Measurements from ENCODE around the gene LIMA1.
"Not testable (repeated sequence)": the region's sequence is repeated elsewhere in the genome, so short reads cannot be mapped to it uniquely, and the experiment has no call there.

The LIMA1 gene

DNA sequence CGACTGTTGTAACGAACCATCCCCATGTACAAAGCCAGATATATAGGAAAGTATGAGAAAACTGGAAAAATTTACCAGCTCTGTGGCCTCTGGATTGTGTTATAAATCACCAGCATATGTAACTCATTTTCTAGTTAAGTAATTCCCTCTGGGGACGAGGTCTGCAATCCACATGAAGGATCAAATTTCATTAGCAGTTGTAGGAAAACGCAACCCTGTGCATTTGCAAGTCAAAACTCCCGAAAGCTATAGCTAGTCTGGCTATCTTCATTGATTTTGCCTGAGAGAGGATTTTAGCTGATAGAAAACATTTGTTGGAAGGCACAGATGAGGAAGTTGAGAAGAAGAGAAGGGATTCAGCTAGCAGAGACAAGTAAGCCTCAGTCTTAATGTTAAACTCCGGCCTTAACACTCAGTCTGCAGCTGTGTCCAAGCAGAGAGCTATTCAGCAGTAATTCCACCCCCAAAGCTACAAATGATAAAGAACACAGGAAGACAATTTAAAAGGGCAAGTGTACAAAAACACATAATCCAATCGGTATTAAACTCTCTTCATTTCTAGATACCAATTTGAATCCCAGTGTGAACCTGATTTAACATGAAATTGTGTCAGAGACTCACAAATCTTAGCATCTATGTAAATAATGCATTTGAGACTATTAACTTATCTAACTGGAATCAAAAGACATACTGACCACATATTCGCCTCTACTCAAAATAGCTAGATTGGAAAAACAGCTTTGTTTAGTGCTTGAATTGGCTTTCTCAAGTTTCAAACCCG, 61.9 kb downstream of the LIMA1 start:
- no peak for DNase-seq (ENCODE audit: low read depth, low spot score)

DNA sequence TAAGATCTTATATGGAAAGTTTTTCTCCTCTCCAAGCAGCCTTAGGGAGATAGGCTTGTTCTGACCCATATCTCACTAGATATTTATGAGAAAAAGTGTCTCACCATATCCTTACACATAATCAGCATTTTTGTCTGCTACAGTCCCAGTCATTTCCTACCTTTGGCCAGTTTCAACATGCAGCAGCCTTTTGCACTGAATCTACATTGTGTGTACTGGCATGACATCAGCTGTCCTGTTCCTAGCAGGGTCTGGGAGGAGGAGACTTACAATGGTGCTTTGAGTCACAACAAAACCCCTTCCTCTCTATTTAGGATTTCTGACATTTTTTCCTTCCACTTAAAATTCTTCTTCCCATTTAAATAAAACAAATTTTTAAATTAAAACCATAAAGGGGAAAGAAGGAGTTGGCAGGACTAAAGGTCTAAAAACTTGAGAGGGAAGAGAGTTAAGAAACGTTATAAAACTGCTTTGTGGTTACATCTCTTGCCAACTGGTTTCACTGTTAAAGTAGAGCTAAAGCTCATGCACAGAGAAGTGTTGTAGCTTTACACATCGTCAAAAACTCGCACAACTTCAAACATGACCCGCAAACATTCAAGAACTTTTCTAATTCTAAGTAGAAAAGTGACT, 62.8 kb downstream of the LIMA1 start:
- H3K27ac ChIP-seq = peak overlapping the region; percentile 99
- DNase-seq (ENCODE audit: low read depth, low spot score) = peak; percentile 89

More for the DNA sequence above, 61.9 kb downstream of the LIMA1 start:
- peak overlapping the region; percentile 99 for H3K27ac ChIP-seq

DNA sequence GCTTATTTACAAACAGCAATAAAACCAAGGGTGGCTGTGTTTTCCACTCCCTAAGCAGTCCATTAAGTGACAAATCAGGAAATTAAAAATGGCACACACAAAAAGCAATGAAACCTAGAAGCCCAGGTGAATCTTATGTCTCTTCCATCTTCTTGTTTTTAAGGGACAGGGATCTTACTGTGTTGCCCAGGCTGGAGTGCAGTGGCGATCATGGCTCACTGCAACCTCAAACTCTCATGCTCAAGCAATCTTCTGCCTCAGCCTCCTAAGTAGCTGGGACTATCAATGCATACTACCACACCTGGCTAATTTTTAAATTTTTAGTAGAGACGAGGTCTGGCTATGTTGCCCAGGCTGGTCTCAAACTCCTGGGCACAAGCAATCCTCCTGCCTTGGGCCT, 63.8 kb downstream of the LIMA1 start:
- no peak for DNase-seq (ENCODE audit: low read depth, low spot score)
- peak overlapping the region; percentile 99 for H3K27ac ChIP-seq

DNA sequence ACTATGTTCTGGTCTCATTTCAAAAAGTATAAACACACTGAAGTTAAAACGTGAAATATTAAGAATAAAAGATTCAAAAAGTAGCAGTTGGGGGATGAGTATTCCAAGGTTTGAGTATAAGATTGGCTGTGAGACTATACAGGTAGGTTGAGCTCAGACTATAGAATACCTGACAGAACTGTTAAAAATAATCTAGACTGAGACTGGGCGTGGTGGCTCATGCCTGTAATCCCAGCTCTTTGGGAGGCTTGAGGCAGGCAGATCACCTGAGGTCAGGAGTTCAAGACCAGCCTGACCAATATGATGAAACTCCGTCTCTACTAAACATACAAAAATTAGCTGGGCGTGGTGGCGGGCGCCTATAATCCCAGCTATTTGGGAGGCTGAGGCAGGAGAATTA, 64.3 kb downstream of the LIMA1 start:
- H3K27ac ChIP-seq = peak overlapping the region; percentile 99
- DNase-seq (ENCODE audit: low read depth, low spot score) = not testable (repeated sequence)

DNA sequence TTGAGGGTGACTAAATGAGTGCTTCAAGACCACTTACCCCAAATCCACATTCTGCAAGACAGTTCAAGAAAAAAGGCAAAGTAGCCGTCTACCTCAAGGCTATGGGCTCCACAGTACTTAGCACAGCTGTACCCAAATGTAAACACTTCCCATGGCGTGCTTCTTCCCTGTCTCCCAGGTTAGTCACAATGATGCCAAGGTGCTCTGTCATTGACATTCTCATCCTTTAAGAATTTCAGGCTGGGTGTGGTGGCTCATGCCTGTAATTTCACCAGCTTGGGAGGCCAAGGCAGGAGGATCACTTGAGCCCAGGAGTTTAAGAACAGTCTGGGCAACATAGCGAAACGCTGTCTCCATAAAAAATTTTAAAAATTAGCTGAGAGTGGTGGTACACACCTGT, 64.9 kb downstream of the LIMA1 start:
- peak overlapping the region; percentile 99 for H3K27ac ChIP-seq
- DNase-seq (ENCODE audit: low read depth, low spot score) = peak; percentile 67

DNA sequence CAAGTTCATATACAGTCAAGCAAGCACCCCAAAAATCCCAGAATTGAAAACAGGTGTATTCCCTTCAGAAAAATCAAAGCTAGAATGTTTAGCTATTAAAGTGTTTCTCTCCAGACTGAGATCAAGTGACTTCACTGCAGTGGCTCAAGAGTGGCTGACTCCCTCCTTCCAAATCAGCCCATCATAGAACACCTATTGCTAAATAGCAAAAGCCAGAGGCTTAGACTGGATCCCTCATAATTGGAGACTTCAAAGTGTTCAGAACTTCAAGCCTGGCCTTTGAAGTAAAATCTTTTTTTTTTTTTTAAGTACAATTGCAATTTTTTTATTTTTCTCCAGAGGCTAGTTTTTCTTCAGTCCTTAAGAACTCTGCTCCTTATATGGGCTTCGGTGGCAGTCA, 66.1 kb downstream of the LIMA1 start:
- peak overlapping the region; percentile 99 for H3K27ac ChIP-seq

DNA sequence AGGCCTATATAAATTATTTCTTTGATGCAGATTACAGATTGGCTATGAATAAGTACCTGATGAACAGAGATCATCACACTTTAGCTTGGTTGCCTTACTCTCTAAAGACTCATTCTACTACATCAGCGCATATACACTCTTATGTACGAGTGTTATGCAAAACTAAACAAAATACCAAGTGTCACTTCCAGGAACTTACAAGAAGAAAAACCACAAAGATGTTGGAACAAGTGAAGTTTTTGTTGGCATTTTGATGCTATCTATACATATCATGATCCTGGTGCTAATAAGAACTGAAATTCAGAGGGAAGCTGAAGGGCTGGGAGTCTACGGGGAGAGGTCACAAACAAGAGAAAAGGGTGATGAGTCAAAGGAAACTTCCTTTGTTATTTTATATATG, 68.3 kb downstream of the LIMA1 start:
- peak overlapping the region; percentile 99 for H3K27ac ChIP-seq
- DNase-seq (ENCODE audit: low read depth, low spot score) = no peak

More for the DNA sequence above, 66.1 kb downstream of the LIMA1 start:
- no peak for DNase-seq (ENCODE audit: low read depth, low spot score)

DNA sequence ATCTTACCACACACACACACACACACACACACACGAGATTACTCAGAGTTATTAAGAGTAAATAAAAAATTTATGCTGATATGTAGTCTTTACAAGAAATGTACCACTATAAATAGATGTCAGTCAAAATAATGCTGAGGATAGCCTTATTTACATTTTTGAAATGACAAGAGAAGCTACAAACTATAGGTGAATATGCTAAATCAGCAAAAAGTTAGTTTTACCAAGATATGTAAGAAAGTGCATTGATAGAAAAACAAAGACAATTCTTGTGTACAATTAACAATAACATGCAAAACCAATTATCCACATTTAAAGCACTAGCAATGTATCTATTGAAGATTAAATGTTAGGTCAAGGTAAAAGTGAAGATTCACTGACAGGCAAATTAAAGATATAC, 69.3 kb downstream of the LIMA1 start:
- H3K27ac ChIP-seq = peak overlapping the region; percentile 99
- no peak for DNase-seq (ENCODE audit: low read depth, low spot score)

DNA sequence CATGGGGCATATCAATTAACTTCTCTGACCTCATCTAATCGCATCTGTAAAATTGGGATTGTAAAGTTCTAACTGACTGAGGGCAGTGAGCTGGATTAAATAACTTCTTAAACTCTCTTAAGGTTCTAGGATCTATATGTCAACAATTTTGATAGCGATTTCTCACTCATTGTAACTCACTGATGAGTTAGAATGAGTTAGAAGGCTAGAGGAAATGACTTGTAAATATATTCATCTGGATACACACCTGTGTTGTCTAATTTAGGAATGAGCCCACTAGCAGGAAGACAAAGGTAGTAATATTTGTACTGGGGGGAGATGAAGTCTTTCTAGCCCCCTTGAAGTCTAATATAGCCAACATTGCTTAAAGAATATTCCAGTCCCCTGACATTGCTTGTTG, 69.9 kb downstream of the LIMA1 start:
- DNase-seq (ENCODE audit: low read depth, low spot score) = no peak
- peak overlapping the region; percentile 99 for H3K27ac ChIP-seq

DNA sequence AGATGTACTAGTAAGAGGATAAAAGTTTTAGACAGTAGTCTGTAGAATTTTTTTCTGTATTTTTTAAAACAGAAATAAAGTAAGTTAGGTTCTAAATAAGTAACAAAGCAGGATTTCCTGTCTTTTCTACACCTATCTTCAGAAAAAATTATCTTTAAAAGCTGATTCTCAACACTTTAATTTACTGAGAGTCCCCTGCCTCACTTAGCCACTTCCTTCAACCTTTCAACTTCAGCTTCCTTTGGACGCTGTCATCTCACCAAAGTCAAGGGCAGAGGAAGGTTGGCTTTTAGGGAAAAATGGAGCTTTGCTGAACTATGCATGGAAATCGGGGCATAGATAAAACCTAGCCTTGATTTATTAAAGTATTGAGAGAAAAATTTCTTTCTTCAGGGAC, 71.3 kb downstream of the LIMA1 start:
- no peak for DNase-seq (ENCODE audit: low read depth, low spot score)
- peak overlapping the region; percentile 99 for H3K27ac ChIP-seq

DNA sequence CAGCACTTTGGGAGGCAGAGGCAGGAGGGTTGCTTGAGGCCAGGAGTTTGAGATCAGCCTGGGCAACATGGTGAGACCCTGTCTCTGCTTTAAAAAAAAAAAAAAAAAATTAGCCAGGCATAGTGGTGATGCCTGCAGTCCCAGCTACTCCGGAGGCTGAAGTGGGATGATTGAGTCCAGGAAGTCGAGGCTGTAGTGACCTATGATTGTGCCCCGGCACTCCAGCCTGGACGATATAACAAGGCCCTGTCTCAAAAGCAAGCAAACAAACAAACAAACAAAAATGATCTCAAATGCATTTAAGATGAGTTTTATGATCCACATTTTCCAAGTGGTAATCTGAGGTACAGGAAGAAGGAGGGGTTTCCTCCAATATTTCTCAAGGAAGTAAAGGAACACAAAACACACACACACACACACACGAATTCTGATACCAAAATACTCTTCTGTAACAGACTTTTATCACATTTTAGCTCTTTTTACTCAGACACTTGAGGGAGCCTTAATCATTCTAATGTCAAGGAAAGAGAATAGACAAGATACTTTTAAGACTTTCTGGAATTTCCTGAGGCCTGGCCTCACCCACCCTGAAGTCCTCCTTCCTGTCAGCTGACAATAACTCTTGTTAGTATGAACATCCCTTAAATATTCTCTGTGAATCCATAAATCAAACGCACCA, 71.8 kb downstream of the LIMA1 start:
- no peak for DNase-seq (ENCODE audit: low read depth, low spot score)
- H3K27ac ChIP-seq = peak overlapping the region; percentile 99

DNA sequence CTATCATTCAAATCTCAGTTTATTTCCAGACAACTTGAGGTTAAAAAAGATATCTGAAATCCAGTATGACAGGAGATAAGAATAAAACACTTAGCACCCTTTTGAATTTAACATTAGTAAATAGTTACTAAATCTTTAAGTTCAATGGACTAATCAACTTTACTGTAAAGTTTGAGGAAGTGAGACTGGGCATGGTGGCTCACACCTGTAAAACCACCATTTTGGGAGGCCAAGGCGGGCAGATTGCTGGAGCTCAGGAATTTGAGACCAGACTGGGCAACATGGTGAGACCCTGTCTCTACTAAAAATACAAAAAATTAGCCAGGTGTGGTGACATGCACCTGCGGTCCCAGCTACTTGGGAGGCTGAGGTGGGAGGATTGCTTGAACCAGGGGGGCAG, 75.9 kb downstream of the LIMA1 start:
- H3K27ac ChIP-seq = peak overlapping the region; percentile 99
- no peak for DNase-seq (ENCODE audit: low read depth, low spot score)

DNA sequence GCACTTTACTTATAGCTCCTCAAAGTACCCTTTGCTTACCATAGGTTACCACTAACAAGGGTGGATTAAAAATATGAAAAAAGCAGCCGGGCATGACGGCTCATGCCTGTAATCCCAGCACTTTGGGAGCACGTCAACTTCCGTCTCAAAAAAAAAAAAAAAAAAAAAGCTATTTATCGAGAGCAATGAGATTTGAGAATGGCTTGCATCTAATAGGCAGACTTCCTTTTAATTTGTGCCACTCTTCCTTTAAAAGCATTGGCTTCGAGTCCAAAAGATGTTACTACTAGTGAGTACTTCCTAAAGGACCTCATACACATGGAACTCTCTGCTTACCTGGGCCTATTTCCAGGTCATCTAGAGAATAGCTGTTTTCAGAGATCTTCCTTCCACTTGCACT, 77.7 kb downstream of the LIMA1 start:
- H3K27ac ChIP-seq = peak overlapping the region; percentile 99
- DNase-seq (ENCODE audit: low read depth, low spot score) = no peak

DNA sequence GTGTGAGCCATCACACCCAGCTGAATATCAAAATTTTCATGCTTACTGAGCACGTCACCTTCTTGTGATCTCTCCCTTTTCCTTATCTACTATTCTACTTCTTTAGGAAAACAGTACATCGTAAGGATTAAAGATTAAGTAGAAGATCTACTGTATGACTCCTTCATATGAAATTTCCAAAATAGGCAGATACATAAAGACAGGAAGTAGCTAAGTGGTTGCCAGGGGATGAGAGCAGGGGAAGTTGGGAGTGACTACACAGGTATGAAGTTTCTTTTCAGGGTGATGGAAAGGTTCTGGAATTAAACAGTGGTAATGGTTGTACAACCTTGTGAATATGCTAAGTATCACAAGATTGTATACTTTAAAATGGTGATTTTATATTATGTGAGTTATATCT, 79.6 kb downstream of the LIMA1 start:
- DNase-seq (ENCODE audit: low read depth, low spot score) = no peak
- H3K27ac ChIP-seq = peak overlapping the region; percentile 99

DNA sequence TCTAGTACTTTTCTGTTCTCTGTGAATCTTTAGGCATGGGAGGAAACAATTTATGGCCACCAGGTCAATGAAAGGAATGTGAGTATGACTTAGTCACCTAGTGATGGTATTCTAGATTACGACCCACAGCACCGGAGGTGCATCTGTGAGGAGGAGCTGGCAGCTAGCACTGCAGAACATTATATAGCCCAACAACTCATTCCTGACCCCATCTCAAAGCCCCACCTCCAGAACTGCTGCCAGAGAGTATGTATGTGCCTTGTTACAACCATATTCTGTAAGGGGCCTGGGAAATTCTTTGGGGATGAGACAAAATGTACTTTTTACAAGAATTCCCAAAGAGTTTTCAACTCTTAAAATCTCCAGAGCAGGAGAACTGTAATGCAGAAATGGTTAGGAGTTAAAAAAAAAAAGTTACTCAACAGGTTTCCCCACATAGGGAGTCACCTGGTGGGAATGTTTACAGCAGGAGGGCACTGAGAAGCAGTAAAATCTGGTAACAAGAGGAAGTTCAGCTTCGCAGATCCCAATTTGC, 81.3 kb downstream of the LIMA1 start:
- H3K27ac ChIP-seq = peak overlapping the region; percentile 99
- no peak for DNase-seq (ENCODE audit: low read depth, low spot score)

DNA sequence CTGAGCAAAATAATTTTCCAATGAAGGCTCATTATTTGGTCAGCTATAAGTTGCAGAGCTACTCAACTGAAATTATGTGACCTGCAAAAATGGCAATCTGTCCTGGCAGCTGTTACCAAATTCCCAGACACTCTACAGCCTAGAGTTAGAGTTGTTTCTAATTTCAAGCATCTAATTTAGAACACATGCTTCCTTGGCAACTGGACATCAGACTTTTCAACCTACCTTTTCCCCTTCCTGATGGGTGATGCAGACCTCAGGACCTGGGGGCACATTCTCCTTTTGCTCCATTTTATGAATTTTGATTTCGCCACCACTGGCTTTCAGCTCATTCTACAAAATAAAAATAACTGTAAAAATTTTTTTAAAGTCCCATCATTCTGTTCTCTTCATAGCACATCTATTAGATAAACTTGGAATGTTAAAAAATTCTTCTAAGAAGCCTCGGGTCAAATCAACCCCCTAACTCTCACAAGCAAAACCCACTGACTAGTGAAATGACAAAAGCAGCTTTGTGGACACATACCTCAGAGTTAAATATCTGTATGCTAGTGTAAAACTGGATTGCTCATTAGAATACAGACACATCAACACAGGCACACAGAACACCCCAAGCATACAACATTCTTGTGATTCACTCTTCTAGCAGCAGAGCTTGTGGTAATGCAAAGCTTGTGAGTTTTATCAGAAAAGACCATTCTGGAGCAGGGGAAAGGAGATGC, 82.6 kb downstream of the LIMA1 start:
- DNase-seq (ENCODE audit: low read depth, low spot score) = no peak

DNA sequence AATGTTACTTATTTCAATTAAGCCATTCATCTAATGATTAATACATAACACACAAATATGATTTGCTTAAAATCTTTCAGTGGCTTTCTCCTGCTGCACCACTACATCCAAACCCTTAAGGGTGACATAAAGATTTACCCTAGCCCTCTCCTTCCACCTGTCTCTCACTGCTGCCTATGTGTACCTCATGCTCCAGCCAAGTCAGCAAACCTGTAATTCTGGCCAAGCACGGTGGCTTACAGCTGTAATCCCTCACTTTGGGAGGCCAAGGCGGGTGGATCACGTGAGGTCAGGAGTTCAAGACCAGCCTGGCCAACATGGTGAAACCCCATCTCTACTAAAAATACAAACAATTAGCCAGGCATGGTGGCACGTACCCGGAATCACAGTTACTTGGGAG, 84.5 kb downstream of the LIMA1 start:
- H3K27ac ChIP-seq = peak overlapping the region; percentile 99
- DNase-seq (ENCODE audit: low read depth, low spot score) = no peak

More for the DNA sequence above, 82.6 kb downstream of the LIMA1 start:
- peak overlapping the region; percentile 99 for H3K27ac ChIP-seq

DNA sequence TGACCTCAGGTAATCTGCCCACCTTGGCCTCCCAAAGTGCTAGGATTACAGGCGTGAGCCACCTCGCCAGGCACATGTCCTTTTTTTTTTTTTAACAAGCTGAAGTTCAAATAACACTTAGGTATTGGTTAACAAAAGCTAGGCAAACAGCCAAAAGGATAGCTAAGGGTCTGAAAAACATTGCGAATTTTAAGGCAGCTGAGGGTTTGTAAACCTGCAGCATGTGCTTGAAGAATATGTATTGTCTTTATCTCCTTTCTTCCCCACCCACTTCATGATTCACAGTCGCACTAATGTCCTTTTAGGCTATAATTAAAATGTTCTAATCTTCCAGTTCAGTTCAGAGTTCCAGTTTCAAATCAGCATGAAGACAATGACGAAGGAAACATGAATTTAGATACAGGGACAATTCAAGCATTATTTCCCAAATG, 86.0 kb downstream of the LIMA1 start:
- peak overlapping the region; percentile 99 for H3K27ac ChIP-seq

DNA sequence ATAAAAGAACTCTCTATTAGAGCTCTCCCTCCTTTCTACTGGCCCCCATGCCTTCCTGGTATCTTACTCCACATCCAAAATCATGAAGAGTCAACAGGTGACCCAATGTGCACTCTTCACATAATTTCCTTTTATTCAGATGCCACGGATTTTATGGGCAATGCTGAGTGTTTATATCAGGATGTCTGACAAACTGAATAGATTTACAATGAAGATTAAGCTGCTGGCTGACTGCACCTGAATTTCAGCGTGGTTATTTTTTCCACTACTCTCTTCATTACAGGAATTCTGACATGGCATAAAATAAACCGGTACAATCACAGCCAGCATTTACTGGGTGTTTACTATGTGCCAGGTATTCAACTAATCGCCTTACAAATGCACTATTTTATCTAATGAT, 86.8 kb downstream of the LIMA1 start:
- H3K27ac ChIP-seq = peak overlapping the region; percentile 99

More for the DNA sequence above, 86.0 kb downstream of the LIMA1 start:
- DNase-seq (ENCODE audit: low read depth, low spot score) = no peak

DNA sequence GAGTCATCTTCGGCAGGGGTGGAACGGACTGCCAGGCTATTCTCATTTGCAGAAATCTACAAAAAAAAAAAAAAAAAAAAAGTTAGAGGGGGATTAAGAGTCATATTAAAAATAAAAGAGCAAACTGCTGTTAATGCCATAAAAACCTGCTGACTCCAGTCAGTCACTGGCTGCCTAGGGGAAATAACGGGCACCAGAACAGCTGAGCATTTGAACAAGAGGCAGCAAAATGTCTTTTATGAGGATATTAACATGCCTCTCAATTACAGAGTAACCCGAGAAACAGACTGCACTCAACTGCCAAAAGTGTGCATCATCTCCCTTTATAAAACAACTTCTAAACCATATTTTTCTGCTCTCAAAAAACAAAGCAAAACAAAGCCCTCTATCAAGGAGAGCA, 87.5 kb downstream of the LIMA1 start:
- DNase-seq (ENCODE audit: low read depth, low spot score) = no peak
- peak overlapping the region; percentile 99 for H3K27ac ChIP-seq

More for the DNA sequence above, 86.8 kb downstream of the LIMA1 start:
- no peak for DNase-seq (ENCODE audit: low read depth, low spot score)
